GM18499 (cell line): Measurements from ENCODE around the gene CTXND2.
"Not testable (repeated sequence)": the region's sequence is repeated elsewhere in the genome, so short reads cannot be mapped to it uniquely, and the experiment has no call there.

ENCODE experiments used
- ATAC-seq: cut with Tn5 transposase; IDR thresholded peaks from one replicate; pipeline ENCODE4 v1.9.1; 2021; ENCODE audit warnings: moderate number of reproducible peaks; ENCODE audit not compliant: insufficient read depth, unreplicated experiment

CTXND2 gene

DNA sequence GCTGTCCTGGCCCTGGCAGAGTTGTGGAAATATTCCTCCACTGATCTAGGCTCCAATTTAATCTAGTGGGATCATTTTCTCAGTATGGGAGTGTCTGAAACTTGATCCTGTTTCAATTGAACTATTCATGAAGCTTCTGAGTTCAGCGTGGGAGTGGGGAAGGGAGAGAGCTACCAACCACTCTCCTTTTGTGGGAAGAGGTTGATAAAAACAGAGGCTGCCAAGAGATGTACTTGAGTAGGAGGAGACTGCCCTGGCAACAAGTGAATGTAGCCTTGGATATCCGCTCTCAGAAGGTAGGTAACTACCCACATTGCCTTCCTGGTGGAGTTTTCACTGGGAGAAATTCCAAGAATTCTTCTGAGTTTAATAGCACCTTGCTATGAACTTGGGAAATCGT, at the start of gene CTXND2:
Gene CTXND2, plus strand, starts transcription at position 119 of the 400 bp plus-strand sequence. CDS start 25,179 bp downstream, outside the sequence.
- no peak for ATAC-seq

DNA sequence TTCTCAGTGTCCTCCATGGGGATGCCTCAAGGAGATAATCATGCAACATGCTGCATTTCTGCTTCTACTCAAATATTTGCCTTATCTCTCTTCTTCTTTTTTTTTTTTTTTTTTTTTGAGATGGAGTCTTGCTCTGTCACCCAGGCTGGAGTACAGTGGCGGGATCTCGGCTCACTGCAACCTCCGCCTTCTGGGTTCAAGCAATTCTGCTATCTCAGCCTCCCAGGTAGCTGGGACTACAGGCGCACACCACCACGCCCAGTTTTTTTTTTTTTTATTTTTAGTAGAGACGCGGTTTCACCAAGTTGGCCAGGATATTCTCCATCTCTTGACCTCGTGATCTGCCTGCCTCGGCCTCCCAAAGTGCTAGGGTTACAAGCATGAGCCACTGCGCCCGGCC, 46.1 kb upstream of the CTXND2 start:
- not testable (repeated sequence) for ATAC-seq

GRCh38 chr1:150841626-150842025, 45.3 kb upstream of the CTXND2 start:
- ATAC-seq, result no peak

DNA sequence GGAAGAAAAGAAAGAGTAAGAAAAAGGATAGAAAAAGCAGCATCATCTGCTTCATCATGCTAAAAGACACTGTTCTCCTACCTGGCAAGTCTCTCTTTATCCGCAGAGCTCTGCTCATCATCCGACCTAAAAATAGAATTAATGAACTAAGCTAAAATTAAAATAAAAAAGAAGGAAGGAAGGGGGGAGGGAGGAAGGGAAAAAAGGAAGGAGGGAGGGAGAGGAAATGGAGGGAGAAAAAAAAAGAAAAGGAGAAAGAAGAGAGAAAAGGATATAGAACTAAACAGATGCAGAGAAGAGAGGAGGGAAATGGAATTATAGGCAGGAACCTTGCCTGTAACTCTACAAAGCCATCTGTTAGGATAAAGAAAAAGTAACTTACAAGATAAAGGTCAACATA, 44.6 kb upstream of the CTXND2 start:
- ATAC-seq, result no peak

- no peak for ATAC-seq
Observed at GRCh38 chr1:150842964-150843363, 44.0 kb upstream of the CTXND2 start.

DNA sequence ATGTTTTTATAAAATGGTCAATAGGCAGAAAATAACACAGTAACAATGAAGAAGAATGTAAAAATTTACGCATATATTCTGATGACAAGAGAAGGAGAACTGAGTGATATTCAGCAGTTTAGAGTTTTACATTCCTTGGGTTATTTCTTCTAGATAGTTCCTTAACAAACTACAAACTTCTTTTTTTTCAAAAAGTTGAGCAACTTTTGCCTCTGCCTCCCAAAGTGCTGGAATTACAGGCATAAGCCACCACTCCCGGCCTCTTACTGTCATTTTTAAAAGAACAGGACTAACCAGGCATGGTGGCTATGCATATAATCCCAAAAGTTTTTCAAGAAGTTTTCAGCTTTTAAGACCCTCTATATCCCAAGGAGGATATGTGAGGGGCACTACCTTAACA, 43.5 kb upstream of the CTXND2 start:
- no peak for ATAC-seq

- no peak for ATAC-seq
Observed at GRCh38 chr1:150846473-150847146, 40.3 kb upstream of the CTXND2 start.

- not testable (repeated sequence) for ATAC-seq
Observed at GRCh38 chr1:150850801-150851362, 36.1 kb upstream of the CTXND2 start.

DNA sequence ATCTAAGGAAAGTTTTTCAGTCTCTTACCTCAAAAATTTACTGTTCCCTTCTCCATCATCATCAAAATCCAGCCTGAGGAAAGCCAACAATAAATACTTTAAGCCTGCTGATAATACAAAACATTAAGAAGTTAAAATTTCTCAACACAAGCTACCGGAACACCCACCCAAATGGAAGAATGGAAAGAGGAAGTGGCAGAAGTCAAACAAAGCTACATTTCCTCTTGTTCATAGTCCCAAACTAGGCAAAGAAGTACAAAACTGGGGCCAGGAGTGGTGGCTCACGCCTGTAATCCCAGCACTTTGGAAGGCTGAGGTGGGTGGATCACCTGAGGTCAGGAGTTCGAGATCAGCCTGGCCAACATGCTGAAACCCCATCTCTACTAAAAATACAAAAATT, 34.2 kb upstream of the CTXND2 start:
- ATAC-seq, result not testable (repeated sequence)

DNA sequence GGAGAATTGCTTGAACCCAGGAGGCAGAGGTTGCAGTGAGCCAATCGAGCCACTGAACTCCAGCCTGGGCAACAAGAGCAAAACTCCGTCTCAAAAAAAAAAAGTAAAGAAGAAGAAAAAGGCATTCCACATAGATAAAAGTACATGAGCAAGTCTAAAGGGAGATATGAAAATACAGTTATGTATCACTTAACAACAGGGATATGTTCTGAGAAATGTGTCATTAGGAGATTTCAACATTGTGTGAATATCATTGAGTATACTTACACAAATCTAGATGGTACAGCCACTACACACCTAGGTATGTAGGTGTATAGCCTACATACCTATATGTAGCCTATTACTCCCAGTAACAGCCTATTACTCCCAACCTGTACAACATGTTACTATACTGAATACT, 23.2 kb upstream of the CTXND2 start:
- ATAC-seq, result no peak

GRCh38 chr1:150864200-150864599, 22.7 kb upstream of the CTXND2 start:
- not testable (repeated sequence) for ATAC-seq

DNA sequence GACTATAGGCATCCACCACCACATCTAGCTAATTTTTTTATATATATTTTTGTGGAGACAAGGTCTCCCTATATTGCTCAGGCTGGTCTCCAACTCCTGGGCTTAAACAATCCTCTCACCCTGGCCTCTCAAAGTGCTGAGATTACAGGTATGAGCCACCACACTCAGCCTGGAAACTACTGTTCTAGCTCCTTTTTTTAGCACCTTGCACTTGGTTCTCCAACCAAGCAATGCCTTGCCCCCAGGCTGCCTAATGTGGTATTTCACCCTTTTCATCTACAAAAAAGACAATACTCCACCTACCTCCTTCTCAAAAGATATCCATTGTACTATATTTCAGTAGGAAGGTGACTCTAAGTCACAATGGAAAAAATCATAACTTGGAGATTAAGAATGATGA, 17.3 kb upstream of the CTXND2 start:
- ATAC-seq, result no peak

DNA sequence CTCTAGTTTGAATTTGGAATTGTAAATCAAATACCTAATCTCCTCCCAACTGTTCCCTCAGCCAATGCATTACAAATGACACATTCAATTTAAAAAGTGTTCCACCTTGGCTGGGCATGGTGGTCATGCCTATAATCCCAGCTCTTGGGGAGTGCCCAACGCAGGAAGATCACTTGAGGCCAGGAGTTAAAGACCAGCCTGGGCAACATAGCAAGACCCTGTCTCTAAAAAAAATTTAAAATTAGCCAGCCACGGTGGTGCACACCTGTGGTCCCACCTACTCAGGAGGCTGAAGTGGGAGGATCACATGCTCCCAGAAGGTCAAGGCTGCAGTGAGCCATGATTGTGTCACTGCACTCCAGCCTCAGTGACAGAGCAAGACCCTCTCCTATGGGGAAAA, 14.4 kb upstream of the CTXND2 start:
- ATAC-seq, result no peak

GRCh38 chr1:150873521-150873920, 13.4 kb upstream of the CTXND2 start:
- ATAC-seq, result no peak

- ATAC-seq, result no peak
Observed at GRCh38 chr1:150874455-150875196, 12.3 kb upstream of the CTXND2 start.

- ATAC-seq, result no peak
Observed at GRCh38 chr1:150875197-150876118, 11.5 kb upstream of the CTXND2 start.

DNA sequence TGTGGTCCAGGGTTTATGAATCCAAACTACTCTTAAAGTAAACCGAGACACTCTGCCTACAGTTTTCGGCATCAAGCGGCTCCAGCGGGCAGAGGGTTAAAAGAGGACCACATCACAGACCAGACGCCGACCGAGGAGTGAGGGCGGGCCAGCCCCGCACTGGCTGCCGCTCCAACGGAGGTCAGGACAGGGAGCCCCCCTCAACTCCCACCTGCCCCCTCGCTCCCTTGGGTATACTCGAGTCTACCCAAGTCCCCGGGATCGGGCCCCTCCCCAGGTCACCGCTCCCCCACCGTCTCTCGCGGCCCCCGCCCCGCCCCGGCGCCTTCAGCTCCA, 10.8 kb upstream of the CTXND2 start:
- ATAC-seq, result peak; percentile 9

DNA sequence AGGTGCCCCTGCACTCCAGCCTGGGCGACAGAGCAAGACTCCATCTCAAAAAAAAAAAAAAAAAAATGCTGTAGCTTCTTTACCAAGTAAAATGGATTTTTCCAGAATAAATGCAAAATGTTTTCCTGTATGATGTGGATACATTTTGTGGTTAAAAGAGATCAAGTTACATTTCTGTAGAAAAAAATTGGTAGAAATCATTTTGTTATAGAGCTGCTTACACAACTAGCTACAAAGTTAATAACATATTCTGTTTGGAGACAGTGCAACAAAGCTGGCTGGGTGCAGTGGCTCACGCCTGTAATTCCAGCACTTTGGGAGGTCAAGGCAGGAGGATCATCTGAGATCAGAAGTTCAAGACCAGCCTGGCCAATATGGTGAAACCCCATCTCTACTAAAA, 8.0 kb upstream of the CTXND2 start:
- ATAC-seq, result not testable (repeated sequence)

DNA sequence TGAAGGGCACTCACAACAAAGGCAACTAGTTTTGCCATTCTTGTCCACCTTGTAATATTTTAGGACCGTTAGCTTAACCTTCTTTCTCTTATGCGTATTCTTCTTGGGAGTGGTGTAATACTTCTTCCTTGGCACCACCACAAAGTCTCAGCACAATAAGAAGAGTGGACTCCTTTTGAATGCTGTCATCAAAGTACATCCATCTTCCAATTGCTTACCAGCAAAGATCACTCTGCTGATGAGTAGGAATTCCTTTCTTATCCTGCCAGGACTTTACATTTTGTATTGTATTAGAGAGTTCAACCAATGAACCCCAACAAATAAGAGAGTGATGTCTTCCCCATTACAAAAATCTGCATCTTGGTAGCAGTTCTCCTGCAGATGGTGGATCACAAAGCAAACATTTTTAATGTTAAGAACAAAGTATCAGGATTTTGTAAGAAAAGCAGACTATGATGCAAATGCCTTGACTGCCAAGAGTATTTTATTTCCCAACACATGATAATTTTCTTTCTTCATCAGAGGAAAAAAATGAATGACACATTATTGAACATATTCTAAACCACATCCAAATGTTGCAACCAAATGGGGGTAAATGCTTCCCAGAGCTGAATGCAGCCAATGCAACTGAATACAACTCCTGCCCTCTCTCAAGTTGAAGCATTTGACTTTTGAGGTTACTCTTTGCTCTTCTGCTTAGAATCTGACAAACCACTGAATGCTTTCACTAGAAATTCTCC, 5.4 kb upstream of the CTXND2 start:
- ATAC-seq, result no peak

DNA sequence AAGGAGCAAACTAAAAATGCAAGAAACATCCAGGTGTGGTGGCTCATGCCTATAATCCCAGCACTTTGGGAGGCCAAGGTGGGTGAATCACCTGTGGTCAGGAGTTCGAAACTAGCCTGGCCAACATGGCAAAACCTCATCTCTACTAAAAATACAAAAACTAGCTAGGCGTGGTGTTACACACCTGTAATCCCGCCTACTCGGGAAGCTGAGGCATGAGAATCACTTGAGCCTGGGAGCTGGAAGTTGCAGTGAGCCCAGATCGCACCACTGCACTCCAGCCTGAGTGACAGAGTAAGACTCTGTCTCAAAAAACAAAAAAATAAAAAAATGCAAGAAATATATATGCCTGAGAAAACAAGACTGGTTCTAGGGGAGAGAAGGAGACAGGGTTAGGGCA, 3.8 kb upstream of the CTXND2 start:
- not testable (repeated sequence) for ATAC-seq
